ENCODE data around the gene SUN2.

- TF ChIP-seq CTCF (conservative IDR thresholded peaks at IDR 0.05) (no peak), EZH2 (IDR thresholded peaks at IDR 0.05; ENCODE audit: low read depth) (no peak)
Measured at GRCh38 chr22:38741576-38741975, 14.2 kb downstream of the SUN2 start.

Measured in PC-9 (cell line).